Measurements from ENCODE around the gene TEF.
"Not testable (repeated sequence)": the region's sequence is repeated elsewhere in the genome, so short reads cannot be mapped to it uniquely, and the experiment has no call there.

Gene TEF

DNA sequence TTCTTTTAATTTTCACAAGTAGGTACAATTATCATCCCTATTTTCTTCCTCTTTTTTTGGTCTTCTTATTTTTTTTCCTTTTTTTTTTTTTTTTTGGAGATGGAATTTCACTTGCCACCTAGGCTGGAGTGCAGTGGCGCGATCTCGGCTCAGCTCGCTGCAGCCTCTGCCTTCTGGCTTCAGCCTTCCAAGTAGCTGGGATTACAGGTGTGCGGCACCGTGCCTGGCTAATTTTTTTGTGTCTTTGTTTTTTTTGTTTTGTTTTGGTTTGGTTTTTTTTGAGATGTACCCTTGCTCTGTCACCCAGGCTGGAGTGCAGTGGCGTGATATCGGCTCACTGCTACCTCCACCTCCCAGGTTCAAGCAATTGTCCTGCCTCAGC is 48.2 kb downstream of the TEF start:
- DNase-seq: no peak

DNA sequence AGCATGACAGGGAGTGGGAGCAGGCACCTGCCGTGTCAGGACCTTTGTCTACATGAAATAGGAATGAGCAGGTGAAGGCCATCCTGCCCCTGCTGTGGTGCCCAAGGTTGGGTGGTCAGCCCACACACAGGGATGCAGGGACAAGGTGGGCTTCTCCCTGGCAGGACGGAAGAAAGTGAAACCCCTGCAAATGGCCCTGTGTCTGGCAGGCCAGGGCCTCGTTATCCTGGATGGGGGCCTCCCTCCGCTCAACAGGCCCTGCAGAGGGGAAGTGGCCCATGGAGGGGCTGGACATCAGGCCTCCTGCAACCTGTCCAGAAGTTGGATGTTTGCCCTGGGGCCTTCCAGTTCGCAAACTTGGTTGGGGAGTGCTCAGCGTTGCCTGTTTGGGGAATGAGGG is 49.9 kb downstream of the TEF start:
- no peak for DNase-seq

DNA sequence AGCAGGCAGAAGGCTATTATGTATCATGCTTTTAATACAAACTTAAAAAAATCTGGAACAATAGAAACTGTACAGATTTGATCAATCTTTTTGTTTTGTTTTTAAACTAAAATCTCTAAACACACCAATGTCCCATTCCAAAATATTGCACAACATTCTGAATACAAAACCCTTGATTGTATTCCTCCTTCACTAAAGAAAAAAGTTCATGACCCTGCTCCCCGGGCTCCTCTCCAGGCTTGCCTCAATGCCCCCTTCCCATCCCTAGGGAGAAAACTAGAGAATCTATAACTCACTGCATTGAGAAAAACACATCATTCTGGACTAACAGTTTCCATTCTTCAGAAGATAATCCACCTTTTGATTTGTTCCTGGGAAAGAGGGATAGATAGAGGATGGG is 51.7 kb downstream of the TEF start:
- DNase-seq: not testable (repeated sequence)

DNA sequence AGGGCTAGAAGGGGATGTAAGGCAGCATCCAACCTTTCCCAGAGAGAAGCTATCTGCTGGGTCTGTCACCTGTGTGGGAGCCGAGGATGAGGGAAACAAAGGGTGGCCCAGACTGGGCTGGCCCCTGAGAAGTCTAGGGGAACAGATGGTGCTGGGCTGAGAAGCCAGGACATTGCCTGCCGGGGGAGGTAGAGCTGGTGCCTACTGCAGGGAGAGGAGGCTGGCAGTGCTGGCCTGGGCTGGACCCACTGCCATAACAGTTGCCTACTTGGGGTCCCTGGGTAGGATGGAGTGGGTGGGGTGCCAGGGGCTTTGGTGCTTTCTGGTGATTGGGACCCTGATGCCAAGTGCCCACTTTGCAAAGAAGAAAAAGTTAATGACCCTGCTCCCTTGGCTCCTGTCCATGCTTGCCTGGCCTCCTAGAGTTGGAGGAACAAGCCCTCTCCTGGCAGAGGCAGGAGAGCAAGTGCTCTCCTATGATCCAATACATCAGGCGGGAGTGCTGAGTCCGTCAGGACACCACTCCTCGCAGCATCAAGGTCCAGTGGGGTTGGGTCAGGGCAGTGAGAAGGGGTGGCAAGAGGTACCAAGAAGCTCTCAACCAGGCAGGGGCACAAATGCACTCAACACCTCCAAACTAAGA is 52.7 kb downstream of the TEF start:
- not testable (repeated sequence) for DNase-seq

DNA sequence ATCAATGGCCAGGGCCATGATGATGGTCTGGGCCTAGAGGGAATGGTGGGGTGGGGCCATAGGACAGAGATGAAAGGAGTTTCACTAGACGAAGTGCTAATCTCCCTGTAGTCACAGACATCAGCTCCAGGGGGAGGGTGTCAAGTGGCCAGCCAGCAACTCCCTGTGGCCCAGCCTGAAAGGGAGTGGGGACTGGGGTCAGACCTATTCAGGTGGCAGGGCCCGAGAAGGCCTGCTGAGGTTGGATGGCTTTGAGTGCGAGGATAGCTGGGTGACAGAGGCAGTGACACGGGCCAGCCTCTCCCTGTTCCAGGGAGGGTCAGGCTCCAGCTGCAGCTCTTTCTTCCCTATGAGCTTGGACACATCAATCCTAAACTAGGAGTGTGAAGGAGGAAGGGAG is 53.8 kb downstream of the TEF start:
- no peak for DNase-seq

DNA sequence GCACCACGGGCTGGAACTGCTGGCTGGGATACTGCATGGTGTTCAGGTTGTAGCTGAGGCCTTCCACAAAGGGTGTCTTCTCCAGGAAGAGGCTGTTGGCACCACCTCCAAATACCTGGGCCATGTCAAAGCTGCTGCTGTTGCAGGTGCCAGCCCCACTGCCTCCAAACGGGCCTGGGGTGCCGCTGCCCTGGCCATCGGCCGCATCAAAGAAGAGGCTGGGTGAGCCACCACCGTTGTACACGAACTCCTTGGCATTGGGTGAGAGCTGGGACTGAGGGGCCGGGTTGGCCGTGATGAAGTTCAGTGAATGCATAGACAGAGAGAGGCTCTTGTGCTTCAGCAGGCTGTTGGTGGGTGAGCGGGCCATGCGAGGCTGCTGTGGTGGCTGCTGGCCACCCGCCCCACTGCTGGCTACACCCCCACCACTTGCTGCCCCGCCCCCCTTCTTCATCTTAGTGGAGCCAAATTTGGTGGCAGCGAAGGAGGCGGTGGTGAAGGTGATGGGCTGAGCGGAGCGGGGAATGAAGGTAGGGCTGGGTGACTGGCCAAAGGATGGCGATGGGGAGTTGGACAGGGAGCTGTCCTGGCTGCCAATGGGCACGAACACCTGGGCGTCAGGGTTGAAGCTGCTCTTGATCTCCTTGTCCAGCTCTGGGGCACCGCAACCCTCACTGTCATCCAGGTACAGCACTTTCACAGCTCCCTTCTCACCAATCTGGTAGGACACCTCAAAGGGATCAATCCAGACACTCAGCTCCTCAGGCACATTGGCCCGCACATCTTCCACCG is 54.8 kb downstream of the TEF start:
- no peak for DNase-seq

DNA sequence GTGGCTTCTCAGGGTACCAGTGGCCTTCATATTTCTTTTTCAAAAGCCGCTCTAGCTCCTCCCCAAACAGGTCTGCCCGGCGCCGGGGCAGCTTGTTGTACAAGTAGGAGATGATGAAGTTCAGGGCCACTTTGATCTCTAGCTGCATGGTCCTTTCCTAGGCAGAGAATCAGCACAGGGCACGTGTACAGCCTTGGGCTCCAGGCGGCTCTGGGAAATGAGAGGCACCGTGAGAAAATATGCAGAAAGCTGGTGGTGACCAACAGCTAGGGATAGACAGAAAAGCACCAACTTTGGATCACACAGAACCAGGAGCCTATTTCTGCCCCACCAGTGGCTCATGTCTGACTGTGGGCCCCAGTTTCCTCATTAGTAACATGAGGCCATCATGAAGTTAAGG is 55.5 kb downstream of the TEF start:
- DNase-seq: no peak

DNA sequence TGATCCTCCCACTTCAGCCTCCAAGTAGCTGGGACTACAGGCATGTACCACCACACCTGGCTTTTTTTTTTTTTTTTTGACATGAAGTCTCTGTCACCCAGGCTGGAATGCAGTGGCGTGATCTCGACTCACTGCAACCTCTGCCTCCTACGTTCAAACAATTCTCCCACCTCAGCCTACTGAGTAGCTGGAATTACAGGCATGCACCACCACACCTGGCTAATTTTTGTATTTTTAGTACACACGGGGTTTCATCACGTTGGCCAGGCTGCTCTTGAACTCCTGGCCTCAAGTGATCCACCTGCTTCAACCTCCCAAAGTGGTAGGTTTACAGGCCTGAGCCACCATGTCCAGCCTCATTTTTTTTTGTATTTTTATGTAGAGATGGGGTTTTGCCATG is 58.8 kb downstream of the TEF start:
- DNase-seq: not testable (repeated sequence)

DNA sequence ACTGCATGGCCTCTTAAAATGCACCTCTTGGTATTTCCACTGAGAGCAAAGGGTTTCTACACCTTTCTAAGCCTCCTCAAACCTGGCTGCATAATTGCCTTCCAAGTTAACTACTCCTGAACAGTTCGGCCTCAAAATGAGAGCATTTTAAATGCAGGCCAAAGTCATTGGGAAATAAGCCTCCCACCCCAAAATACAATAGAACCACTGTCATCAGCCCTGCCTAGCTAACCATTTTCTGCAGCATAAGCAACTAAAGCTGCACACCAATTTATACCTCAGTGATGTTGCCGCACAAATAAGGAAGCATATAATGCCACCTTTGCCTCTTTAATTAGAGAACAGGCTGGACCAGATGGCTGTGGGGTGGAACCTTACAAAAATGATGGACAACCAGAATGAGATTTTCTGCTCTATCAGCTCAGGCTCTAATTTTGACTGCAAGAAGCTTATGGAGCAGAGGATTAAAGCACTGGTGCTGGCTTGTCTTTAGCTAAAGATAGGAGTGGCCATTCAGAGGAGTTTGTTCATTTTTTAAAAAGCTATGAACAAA is 60.6 kb downstream of the TEF start:
- DNase-seq: peak; percentile 77

DNA sequence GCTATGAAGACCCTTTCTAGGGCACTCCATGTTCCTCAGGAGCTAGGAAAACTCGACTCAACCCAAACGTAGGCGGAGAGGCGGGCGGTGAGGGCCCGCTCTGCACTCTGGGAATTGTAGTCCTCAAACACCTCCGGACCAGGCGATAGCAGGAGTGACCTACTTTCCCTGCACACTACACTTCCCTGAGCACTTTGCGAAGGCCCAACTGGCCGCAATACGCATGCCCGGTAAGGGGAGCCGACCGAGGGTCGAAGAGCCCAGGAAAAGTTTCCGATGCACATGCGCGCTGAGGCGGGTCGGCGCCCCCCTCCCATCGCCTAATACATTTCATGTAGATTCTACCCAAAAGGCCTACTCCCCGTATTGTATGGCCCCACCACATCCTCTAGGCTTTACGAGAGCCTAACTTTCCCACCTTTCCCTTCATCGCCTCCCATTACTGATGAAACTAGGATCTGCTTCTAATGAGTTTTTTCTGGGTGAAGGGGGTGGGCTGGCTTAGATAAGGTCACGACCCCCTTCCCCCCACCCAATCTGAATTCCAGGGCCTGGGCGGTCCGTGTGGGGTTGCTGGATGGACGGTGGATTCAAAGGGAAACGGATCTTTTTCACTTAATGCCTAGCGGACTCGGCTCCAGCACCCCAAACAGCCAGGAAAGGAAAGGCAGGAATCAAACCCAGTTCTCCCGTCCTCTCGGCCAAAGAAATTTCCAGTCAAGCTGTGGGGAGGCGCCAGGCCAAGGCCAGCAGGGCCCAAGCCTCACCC is 62.8 kb downstream of the TEF start:
- peak; percentile 98 for DNase-seq

DNA sequence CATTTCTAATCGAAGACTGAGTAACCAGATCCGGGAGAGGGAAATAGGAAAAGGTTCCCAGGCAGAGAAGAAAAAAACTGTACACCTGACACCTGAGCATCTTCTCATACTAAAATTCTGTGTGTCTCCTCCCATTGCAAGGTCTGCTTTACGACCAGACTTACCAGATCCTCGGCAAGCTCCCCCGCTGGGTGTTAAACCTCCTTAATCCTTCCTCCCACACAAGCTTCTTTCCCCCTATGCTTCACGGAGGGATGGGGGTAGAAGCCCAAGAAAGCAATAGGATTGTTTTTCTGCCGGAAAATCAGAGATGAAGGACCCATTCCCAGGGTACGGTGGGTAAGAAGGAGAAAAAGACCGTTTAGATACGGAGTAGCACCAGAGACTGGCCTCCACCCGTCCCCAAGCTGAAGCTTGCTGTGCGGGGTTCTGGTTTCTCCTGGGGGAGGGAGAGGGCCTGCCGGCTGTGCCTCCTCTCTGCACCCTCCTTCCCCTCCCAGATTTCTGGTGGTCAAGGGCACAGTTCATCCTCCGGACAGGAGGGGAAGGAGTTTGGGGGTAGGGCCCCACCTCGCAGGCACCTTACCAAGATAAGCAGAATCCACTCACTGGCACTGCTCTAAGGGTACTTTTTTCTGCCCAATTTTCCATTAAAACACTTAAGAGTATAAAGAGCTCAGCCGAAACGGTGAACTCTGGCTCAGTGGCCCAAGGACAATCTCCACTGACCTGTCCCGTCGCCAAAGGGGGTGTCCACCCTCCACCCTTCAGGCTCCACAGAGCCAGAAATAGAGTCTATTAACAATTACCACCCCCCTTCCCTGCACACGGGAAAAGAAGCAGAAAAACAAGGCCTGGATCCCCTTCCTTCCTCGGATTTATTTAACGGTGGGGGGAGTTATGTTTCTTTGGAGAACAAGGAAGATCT is 63.7 kb downstream of the TEF start:
- DNase-seq: no peak

DNA sequence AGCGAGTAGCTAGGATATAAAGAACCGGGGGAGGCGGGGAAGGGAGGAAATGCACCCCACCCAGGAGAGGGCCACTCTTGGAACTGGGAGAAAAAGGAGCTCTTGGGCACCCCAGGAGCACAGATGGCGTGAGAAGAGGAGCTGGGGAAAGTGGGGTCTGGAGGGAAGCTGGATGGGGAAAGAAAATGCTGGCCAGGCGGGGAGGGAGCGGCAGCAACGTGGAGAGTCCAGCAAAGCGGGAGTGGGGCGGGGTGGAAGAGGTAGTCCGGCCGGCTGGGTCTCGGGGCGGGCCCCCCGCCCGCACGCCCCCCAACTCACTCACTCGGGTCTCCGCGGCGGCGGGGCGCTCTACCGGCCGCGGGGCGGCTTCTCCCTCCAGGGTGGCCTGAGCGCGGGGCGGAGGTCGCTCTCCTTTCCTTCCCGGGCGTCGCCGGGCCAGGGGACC is 64.3 kb downstream of the TEF start:
- DNase-seq: no peak

DNA sequence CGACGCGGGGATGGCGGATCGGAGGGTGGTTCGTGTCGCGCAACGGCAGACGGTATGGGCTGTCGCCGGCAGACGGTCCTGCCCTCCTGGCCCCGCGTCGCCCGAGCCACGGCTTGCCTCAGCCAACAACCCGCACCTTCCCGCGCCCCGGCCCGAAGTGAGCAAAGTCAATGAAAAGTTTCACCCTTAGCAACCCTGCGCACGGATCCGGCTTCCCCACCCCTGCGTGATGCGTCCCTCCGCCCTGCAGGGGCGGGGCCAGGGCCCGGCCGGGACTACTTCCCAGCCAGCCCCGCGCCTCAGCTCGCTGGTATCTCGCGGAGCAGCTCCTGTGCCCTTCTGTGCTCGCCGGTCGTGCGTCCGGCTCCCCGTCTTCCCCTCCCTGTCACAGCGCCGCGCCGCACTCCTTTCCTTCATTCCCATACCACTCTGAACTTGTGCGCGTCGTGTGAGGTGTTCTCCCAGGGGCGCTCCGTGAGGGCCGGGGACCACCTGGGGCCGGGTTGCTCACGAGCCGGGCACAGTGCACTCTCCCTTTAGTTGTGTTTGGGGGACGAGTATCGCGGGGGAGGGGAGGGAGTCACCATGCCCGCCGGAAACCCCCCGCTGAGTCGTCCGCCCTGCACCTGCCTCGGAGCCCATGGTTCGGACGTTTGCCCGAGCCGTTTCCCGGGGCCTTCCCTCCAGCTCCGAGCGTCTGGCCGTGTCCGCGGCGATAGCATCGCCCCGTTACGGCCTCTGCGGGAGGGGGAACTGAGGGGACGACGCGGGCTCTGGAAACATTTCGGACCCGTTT is 65.1 kb downstream of the TEF start, which contains the start of gene TOB2:
Gene TOB2, minus strand, starts transcription at position 163 of the 796 bp plus-strand sequence. CDS start 9,456 bp downstream, outside the sequence.
- DNase-seq: peak; percentile 83

DNA sequence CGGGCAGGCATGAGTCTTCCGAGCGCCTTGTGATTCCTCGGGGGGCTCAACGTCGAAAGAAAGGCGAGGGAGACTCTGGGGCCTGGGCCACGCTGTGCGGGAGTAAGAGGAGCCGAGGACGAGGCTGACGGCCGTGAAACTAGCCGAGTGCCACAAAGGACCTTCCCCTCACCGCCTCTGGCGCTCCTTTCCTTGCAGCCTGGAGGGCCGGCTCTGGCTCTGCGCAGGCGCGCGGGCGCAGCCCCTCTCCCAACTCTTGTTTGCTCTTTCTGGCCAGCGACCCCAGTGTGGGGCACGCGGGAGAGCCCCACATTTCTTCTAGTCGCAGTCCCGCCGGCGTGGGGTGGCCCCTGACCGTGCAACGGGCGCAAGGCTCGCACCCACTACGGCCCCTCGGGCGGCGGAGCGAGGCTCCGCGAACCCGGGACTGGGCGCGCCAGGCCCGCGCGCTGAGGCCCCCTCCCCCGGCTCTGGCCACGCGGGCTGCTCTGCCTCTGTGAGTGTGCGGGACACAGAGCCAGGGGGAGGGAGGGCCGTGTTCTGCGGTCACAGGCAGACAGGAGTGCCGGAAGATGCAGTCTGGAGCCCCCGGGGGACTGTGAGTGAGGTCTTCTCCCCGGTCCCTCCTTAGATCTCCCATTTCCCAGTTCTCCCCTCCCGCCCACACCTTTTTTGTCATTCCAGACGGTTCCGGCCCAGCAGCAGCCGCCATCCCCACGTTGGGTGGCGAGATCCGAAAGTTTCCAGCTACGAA is 65.9 kb downstream of the TEF start:
- DNase-seq: peak; percentile 63

DNA sequence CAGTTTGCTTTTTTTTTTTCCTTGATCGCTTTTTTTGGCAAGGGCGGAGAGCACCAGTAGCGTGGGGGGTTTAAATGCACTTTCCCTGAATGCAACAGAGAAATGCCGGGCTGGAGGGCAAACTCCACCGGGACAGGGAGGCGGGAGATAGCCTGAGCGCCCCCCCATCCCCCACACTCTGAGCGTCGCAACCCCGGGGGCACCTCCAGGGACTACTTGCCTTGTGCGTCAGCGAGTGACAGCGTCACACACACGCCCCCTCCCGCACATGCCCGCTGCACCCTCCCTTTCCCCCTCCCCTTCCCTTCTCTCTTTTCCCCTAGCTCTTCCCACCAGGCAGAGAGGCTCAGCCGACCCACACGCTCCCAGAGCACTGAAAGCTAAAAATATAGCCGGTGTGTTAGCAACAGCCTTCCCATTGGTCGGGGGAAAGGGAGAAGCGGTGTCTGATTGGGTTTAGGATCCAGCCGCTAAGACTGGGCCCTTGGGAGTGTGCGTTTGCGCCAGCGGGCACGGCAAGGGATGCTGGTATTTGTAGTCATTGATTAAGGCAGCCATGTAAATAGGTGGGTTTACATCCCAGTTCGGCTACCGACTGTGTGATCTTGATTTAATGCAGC is 66.6 kb downstream of the TEF start:
- DNase-seq: peak; percentile 99

Data from NCI-H1694 (cell line).